ENCODE data around the gene THSD4. TPM values are rescaled to one million over a fixed set of nuclear protein-coding genes. Genes with fewer than 3 reads are reported as not detected.
"Not testable (repeated sequence)": the region's sequence is repeated elsewhere in the genome, so short reads cannot be mapped to it uniquely, and the experiment has no call there.

Gene THSD4
- total RNA-seq, 1 donor from 2014 or later: 1.6 TPM

DNA sequence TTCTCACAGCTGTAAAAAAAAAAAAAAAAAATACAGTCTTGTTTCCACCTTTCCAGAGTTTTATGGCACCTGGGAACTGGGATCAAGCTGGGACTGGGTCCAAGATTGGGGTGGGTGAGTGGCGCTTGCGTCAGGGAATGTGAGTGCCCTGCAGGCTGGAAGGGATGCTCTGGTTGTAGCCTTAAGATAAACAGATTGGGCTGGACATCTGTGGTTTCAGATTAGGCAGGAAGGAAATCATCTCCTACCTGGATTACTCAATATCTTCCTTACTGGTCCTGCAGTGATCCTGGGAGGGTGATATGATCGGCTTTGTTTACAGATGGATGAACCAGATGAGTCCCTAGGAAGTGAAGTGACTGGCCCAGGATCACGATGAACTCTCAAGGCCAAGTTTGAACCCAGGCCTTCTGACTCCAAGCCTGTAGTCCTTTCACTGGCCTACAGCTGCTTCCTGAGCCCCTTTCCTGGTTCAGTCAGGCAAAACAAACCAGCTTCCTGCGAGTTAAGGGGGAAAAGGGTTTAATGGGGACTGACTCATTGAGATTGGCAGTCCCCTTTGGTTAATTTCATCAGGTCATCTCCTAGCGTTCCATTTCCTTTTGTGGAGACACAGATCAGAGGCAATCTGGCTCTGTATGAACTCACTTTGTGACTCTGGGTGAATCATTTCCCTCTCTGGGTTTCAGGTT, 179.8 kb downstream of the THSD4 start:
- DNase-seq: no peak

DNA sequence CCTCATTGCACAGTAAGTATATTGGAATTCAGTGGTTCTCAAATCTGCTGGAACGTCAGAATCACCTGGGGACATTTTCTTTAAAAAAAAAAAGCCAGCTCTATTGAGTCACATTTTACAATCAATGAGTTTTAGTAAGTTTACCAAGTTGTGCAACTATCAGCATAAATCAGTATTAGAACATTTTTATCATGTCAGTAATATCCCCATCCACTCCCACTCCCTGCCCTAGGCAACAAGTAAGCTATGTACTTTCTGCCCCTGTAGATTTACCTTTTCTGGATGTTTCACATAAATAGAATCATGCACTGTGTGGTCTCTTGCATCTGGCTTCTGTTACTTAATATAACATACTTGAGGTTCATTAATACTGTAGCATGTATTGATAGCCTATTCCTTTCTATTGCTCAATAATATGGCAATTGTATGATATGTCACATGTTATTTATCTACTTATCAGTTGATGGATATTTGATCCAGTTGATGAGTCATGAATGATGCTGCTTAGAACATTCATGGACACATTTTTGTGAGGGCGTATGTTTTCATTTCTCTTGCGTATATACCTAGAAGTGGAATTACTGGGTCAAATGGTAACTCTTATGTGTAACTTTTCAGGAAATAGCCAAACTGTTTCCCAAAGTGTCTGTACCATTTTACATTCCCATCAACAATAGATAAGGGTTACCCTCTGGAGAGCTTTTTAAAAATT, 180.5 kb downstream of the THSD4 start:
- DNase-seq: no peak

DNA sequence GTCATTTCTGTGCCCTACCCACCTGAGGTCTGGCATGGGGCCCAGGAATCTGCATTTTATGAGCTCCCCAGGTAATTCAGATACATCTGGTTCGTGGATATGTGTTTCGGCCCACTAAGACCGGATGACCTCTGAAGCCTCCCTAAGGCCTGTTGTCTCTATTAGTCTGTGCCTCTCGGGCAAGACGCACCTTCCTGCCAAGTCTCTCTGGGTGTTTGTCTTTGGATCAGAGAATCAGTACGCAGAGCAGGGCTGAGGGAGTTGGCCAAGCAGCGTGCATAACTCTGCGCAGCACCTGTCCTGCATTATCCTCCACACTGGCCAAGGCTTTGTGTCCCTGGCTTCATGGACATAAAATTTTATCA, 181.0 kb downstream of the THSD4 start:
- no peak for DNase-seq

DNA sequence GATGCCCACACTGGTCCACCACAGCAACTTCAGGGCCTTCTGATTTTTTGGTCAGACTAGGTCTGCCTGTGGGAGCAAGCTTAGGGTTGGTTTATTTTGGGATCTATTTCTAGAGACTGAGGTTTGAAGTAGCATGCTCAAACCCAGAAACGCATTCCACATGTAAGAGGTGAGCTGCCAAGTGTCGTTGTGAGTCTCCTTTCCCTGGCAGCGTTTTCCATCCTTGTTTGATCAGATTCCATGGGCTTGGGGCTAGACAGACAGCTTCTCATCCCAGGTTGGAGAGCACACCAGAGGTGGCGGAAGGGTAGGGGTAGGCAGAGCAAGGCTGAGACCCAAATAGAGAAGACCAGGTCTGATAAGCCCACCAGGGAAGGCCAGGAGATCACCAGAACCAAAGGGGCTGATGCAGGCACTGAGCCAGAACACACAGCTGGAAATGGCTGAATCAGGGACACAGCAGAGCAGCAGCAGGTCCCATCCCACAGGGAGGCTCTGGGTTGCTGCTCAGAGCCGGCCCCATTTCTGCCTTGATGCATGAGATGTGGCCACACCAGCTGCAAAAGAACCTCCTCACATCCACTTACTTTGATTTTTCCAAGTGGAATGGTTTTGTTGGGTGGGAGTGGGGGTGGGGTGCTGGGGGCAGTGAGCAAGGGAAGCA, 186.8 kb downstream of the THSD4 start:
- no peak for DNase-seq

DNA sequence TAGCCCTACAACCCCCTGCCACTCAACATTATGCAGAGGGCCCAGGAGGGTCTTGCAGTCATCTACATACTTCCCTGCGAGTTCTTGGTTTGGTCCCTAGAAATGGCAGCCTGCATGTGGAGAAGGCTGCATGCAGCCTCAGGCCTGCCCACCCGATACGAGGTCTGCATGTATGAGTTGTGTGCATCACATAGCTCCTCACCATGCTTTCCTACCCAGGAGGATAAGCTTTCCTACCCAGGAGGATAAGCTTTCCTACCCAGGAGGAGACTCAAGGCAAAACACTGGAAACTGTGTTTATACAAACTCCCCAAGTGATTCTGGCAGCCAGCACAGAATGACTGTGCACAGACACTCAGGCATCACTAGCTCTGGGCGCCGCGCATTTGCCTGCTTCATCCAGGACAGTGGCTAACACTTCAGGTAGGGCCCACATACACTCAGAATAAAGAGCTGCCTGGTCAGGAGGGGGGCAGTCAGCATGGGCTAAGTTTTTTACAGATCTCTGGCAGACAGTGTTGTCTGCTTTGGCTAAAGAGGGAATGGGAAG, 187.7 kb downstream of the THSD4 start:
- no peak for DNase-seq

DNA sequence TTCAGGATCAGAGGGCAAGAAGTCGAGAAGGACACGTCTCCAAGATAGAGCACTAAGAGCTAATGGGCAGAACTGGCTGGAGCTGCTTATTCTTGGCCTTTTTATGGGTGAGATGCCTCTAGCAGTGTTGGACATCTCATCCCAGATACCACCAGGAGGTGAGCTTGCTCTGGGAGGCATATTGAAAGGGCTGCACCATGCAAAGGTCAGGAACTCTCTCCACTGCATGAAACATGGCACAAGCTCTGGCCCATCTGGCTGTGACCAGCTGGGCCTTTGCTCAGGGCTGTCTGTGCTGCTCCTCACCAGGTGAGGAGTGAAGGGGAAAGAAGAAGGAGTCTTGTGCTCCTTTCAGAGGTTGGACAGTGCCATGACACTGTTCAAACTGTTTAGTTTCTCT, 188.7 kb downstream of the THSD4 start:
- DNase-seq: no peak

DNA sequence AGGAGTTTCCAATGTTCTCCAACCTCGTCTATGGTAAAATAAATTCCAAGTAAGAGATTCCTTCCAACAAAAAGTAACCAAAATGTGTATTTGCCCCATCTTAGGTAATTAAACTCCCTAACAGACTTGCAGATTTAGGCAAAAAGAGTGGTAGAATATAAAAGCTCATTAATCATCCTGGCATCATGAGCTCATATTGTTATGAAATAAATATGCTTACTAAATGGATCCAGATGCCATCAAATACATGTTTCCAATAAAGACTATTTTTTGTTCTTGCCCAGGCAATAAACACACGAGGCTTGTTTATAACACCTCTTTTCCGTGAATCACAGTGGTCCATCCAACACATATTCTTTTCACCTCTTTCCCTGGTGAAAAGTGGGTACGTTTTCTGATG, 189.4 kb downstream of the THSD4 start:
- DNase-seq: no peak

DNA sequence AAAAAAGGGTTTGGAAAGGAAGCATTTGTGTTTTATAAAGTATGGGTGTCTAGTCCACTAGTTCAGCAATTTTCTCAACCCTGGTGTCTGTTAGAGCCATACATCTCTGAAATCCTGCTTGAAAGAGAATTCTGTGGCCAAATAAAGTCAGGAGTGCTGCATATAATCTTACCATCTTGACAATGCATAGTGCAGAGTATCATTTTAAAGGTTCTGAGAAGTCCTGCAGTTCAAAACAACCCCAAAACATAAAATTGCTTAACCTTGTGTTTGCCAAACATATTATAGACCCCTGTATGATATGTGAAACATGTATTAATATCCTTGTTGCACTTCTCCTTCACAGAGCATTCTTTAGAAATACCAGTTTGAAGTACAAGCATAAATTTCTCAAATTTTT, 191.3 kb downstream of the THSD4 start:
- DNase-seq: no peak

DNA sequence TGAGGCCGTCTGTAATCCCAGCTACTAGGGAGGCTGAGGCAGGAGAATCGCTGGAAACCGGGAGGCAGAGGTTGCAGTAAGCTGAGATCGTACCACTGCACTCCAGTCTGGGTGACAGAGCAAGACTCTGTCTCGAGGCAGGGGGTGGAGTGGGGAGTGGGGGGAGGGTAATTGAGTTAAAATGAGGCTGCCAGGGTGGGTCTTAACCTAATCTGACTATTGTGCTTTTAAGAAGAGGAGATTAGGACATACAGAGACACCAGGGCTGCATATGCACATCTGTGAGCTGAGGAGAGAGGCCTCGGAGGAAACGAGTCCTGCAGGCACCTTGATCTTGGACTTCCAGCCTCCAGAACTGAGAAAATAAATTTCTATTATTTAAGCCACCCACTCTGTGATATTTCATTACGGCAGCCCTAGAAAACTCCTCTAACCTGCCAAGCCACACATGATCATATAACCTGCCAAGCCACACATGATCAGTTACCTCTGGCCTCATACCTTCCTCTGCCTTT, 197.0 kb downstream of the THSD4 start:
- no peak for DNase-seq

DNA sequence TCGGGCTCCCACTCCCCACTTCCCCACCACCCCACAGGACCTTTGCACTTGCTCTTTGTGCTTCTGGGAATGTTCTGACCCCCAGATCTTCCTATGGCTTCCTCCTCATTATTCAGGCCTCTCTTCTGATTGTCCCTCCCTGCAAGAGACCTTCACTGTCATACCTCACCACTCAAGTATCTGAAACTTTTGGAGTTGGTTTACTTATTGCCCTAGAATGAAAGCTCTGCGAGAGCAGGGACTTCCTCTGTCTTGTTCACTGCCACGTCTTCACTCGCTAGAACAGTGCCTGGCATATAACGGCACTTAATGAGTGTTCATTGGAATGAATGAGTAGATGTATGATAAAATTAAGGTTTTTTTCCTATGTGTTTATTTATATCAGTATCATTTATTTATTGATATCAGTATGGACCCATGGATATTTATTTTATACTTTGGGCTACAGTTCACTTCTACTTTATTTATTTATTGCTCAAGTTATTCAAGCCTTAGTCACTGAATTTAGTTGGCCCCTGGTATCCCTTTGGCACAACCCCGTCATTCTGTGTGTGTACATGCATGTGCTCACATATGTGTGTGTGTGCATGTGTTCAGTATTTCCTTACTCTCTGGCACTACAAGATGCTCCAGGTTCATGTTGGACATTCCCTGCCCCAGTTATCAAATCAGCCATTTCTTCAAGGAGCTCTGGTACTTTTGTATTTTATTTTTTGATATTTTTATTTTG, 197.6 kb downstream of the THSD4 start:
- no peak for DNase-seq

DNA sequence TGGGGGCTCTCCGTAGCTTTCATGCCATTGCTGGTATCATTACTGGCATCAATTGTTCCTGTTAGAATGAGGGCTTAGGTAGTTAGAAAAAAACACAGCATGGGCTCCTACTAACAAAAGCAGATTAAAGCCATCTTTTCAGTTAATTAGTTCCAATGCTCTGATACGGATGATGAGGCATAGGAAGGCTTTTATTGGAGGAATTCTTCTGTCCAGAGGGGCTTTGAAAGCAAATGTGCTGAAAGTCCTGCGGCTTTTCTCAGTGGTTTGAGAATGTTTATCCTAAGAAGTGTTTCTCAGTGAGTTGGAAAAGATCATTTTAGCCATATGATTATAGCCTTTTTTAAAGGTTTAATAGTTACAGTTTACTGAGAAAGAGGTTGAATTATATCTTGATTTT, 198.5 kb downstream of the THSD4 start:
- no peak for DNase-seq

DNA sequence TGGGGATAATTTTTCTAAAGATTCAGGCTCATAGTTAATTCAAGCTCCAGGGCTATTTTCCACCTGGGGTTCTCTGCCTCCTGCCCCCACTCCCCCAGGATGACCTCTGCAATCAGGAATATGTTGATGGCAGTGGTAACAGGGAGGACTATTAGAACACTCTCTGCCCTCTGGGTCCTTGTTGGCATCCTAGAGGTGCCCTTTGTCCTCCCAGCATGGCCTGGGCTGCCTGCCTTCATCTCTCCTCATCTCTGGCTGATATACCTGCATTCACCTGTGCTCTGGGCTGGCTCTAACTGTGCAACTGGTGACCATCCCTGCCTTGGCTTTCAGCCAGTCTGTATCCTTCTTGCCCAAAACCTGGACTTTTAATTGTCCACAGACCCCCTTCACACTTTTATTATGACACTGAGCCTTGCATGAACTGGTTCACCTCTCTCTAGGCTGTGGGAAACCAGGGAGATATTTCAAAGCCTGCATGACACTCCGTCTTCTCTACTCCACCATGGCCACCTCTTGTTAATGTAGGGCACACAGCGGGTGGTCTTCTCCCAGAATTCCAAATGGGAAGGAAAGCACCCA, 199.8 kb downstream of the THSD4 start:
- no peak for DNase-seq

DNA sequence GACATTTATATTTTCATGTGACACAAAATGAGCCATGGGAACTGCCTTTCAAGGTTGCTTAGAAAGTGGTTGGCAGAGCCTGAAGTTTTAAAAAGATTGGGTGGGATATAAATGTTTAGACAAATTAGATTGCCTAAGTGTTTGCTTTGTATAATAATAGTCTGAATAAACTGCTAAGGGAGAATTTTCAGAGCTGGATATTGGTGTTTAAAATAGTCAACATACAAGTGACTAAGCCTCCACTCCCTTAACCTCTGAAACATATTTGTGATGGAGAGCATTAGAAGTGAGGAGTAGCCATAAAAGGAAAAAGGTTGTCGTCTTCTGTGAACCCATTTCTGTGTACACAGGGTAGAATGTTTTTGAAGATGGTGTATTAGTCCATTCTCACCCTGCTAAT, 201.6 kb downstream of the THSD4 start:
- DNase-seq: no peak

DNA sequence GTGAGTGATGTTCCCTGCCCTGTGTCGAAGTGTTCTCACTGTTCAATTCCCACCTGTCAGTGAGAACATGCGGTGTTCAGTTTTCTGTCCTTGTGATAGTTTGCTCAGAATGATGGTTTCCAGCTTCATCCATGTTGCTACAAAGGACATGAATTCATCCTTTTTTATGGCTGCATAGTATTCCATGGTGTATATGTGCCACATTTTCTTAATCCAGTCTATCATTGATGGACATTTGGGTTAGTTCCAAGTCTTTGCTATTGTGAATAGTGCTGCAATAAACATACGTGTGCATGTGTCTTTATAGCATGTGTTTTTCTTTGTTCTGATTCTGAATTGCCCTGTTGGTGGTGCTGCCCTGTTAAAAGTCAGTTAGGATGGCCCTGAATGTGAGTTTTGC, 204.2 kb downstream of the THSD4 start:
- DNase-seq: not testable (repeated sequence)

DNA sequence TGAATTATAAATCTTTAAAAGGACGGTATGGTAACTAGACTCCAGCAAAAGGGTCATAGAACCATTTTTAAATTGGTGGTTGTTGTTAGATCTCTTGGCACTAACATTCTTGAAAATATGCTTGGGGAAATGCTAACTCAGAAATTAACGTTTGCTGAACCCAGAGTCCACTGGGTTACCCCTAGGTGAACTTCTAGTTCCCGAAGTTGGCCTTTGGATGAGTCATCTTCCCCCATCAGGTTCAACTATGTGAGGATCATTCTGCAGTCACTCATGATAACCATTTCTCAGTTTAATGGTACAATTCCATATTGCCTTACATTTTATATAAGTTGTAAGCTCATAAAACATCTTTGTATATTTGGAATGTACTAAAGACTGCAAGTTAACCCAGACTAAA, 204.7 kb downstream of the THSD4 start:
- no peak for DNase-seq

DNA sequence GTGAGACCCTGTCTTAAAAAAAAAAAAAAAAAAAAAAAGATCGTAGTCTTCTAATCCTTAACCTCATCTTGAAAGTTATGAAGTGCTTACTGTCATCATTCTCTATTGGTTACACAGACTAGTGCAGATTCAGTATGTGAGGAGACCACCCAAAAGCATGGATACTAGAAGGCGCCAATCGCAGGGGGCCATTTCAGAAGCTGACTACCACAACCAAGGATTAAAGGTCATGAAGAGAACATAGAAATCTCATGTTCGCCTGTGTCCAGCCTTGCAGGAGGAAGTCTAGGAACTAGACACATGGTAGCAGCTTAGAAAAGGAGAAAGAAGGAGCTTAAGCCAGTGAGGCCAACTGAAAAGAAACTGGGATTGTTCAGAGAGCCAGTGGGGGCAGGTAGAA, 207.8 kb downstream of the THSD4 start:
- DNase-seq: no peak

DNA sequence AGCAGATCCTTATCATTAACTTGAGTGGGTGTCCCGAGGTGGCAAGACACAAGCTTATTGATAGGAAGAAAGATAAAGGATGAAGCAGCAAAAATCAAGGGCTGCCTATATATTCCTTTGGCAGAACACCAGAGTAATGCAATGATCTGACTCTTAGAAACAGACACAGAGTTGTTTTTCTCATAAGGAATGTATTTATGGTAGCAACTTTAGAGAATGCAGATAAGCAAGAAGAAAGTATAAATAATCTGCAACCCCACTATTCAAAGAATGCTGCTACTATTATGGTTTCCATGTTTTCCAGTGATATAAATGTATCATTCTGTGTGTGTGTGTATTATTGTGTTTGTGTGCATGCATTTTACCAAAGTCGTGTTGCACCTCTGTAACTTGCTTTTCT, 208.3 kb downstream of the THSD4 start:
- no peak for DNase-seq

DNA sequence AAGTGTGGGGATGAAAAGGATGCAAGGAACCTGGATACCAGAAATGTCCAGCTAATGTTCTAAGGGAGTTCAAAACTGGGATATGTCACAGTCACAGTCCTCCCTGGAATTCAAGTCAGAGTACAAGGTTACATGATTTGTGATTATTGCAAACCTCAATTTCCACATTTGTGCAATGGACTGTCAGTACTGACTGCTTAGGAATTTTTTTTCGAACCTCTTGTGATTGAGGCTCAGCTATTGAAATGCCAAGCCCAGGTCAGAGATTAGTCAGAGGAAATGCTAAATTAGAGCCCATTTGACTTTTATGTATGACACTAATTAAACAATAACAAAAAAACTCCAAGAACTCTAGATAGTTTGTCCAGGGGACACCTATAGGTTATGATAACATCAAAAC, 210.2 kb downstream of the THSD4 start:
- DNase-seq: no peak

DNA sequence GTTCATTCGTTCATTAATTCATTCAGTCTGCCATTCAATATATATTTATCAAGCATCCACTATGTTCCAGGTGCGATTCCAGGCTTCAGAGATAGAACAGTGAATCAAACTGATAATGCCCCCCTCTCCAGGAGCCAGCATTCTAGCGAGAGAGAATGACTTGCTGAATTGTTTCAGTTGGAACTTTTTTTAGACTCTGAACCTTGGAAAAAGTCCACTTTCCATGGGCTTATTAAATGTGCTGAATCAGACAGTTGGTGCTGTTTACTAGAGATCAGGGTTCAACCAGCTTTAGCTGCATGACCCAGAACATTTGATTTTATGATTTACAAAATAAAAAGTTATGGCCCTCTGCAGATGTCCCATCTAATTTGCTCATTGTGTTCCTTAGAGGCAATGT, 213.2 kb downstream of the THSD4 start:
- DNase-seq: no peak

DNA sequence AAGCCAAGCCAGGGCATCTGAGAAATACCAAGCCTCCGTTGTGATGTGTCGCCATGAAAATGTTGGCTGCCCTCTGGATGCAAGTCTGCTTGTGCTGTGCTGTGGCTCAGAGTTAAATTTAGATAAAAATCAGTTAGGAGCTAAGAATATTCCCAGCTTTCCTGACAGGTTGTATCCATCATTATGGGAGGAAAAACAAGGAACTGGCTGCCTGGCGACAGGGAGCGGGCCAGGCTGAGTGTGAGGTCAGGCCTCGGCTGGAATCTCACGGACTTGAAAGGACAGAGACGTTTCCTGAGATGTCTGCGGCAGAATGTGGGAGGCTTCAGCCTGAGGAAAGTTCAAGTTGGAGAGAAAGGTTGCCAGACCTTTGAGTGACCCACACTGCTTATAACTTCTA, 213.8 kb downstream of the THSD4 start:
- DNase-seq: no peak

DNA sequence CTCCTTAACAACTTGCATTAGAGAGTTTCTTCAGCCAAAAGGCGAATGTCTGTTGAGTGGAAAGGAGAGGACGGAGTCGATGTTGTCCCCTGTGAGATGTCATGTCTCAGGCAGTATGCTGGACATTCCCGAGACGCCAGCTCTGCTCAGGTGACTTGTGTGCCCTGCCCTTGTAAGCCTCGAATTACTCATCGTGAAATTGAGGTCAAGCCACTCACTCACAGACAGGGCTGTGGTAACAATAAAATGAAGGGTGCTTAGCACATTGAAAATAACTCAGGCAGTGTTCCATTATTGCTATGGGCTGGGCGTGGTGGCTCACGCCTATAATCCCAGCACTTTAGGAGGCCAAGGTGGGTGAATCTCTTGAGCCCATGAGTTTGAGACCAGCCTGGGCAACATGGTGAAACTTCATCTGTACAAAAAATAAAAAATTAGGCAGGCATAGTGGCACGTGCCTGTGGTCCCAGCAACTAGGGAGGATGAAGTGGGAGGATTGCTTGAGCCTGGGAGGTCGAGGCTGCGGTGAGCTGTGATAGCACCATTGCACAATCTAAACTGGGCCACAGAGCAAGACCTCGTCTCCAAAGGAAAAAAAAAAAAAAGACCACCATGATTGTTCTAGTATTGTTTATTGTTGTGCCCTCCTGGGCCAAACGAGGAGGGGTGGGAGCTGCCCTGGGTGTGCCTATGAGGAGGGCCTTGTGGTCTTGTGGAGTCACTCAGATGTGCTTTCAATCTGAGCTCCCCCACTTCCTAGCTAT, 214.4 kb downstream of the THSD4 start:
- DNase-seq: no peak

All from occipital lobe (tissue), 2 donors.